ENCODE results near the gene PCSK5.
"Not testable (repeated sequence)": the region's sequence is repeated elsewhere in the genome, so short reads cannot be mapped to it uniquely, and the experiment has no call there.

Gene PCSK5

GRCh38 chr9:75890472-75891276 lies at the start of gene PCSK5:
TSS of gene PCSK5 (plus strand) at chr9:75890673. CDS start at chr9:75891182, 509 bp downstream.
- peak; percentile 86 for DNase-seq

GRCh38 chr9:75844321-75844720 lies 46.2 kb upstream of the PCSK5 start:
- no peak for DNase-seq

- no peak for DNase-seq
These were observed 44.7 kb upstream of the PCSK5 start for GRCh38 chr9:75845806-75846205.

- no peak for DNase-seq
These were observed 43.4 kb upstream of the PCSK5 start for GRCh38 chr9:75847085-75847484.

- no peak for DNase-seq
These were observed 39.8 kb upstream of the PCSK5 start for GRCh38 chr9:75850459-75851200.

- no peak for DNase-seq
These were observed 38.6 kb upstream of the PCSK5 start for GRCh38 chr9:75851917-75852316.

- DNase-seq: no peak
These were observed 37.7 kb upstream of the PCSK5 start for GRCh38 chr9:75852746-75853145.

- peak; percentile 61 for DNase-seq
These were observed 35.0 kb upstream of the PCSK5 start for GRCh38 chr9:75855509-75855908.

GRCh38 chr9:75858497-75859092 lies 31.9 kb upstream of the PCSK5 start:
- DNase-seq: no peak

GRCh38 chr9:75864266-75864665 lies 26.2 kb upstream of the PCSK5 start:
- DNase-seq: no peak

- DNase-seq: peak; percentile 64
These were observed 24.1 kb upstream of the PCSK5 start for GRCh38 chr9:75866273-75866871.

- not testable (repeated sequence) for DNase-seq
These were observed 21.9 kb upstream of the PCSK5 start for GRCh38 chr9:75868526-75868925.

GRCh38 chr9:75869236-75869635 lies 21.2 kb upstream of the PCSK5 start:
- DNase-seq: no peak

GRCh38 chr9:75870450-75870849 lies 20.0 kb upstream of the PCSK5 start:
- DNase-seq: no peak

- no peak for DNase-seq
These were observed 18.8 kb upstream of the PCSK5 start for GRCh38 chr9:75871624-75872023.

- no peak for DNase-seq
These were observed 16.8 kb upstream of the PCSK5 start for GRCh38 chr9:75873712-75874111.

GRCh38 chr9:75876999-75877640 lies 13.4 kb upstream of the PCSK5 start:
- no peak for DNase-seq

- no peak for DNase-seq
These were observed 12.0 kb upstream of the PCSK5 start for GRCh38 chr9:75878488-75878860.

- DNase-seq: no peak
These were observed 9.9 kb upstream of the PCSK5 start for GRCh38 chr9:75880618-75881017.

- DNase-seq: no peak
These were observed 8.7 kb upstream of the PCSK5 start for GRCh38 chr9:75881761-75882160.

GRCh38 chr9:75885652-75886051 lies 4.8 kb upstream of the PCSK5 start:
- DNase-seq: no peak

- DNase-seq: peak; percentile 16
These were observed 896 bp upstream of the PCSK5 start for GRCh38 chr9:75889577-75889976.

- DNase-seq: peak; percentile 57
These were observed 449 bp upstream of the PCSK5 start for GRCh38 chr9:75889977-75890471.

Data from DMS53 (cell line).